Measurements from ENCODE around the gene TOB1.
A peak's percentile ranks its signal among the peaks of the same experiment; 100 is the strongest.
"Not testable (repeated sequence)": the region's sequence is repeated elsewhere in the genome, so short reads cannot be mapped to it uniquely, and the experiment has no call there.

TOB1 gene

GRCh38 chr17:50867363-50868139 is 1.4 kb upstream of the TOB1 start:
- DNase-seq: peak; percentile 89

GRCh38 chr17:50866950-50867362 is 802 bp upstream of the TOB1 start:
- DNase-seq: peak; percentile 73

- DNase-seq: no peak
Observed at GRCh38 chr17:50865868-50866260, 290 bp downstream of the TOB1 start.

- peak; percentile 61 for DNase-seq
Observed at GRCh38 chr17:50865060-50865867, 890 bp downstream of the TOB1 start.

GRCh38 chr17:50864747-50865059 is 1.5 kb downstream of the TOB1 start:
- peak; percentile 25 for DNase-seq

- no peak for DNase-seq
Observed at GRCh38 chr17:50863931-50864330, 2.2 kb downstream of the TOB1 start.

GRCh38 chr17:50863221-50863843 is 2.8 kb downstream of the TOB1 start:
- peak; percentile 64 for DNase-seq

GRCh38 chr17:50861822-50862528 is 4.2 kb downstream of the TOB1 start:
- no peak for DNase-seq

GRCh38 chr17:50861334-50861676 is 4.8 kb downstream of the TOB1 start:
- no peak for DNase-seq

GRCh38 chr17:50859727-50860126 is 6.4 kb downstream of the TOB1 start:
- not testable (repeated sequence) for DNase-seq

- no peak for DNase-seq
Observed at GRCh38 chr17:50858486-50859225, 7.5 kb downstream of the TOB1 start.

- no peak for DNase-seq
Observed at GRCh38 chr17:50856431-50856830, 9.7 kb downstream of the TOB1 start.

- DNase-seq: no peak
Observed at GRCh38 chr17:50855708-50856330, 10.3 kb downstream of the TOB1 start.

GRCh38 chr17:50853781-50854180 is 12.4 kb downstream of the TOB1 start:
- no peak for DNase-seq

GRCh38 chr17:50853015-50853615 is 13.0 kb downstream of the TOB1 start:
- DNase-seq: no peak

- no peak for DNase-seq
Observed at GRCh38 chr17:50850640-50851039, 15.5 kb downstream of the TOB1 start.

GRCh38 chr17:50848711-50849110 is 17.4 kb downstream of the TOB1 start:
- DNase-seq: no peak

GRCh38 chr17:50848039-50848438 is 18.1 kb downstream of the TOB1 start:
- no peak for DNase-seq

- no peak for DNase-seq
Observed at GRCh38 chr17:50847566-50847965, 18.6 kb downstream of the TOB1 start.

- no peak for DNase-seq
Observed at GRCh38 chr17:50845240-50846147, 20.7 kb downstream of the TOB1 start.
